ENCODE results near the gene AMPH. TPM values are rescaled to one million over a fixed set of nuclear protein-coding genes. Genes with fewer than 3 reads are reported as not detected.

AMPH gene
- total RNA-seq (2014; rRNA removed; shearing (Covaris generic)): 1.9 and 3.1 TPM in 2 replicates

DNA sequence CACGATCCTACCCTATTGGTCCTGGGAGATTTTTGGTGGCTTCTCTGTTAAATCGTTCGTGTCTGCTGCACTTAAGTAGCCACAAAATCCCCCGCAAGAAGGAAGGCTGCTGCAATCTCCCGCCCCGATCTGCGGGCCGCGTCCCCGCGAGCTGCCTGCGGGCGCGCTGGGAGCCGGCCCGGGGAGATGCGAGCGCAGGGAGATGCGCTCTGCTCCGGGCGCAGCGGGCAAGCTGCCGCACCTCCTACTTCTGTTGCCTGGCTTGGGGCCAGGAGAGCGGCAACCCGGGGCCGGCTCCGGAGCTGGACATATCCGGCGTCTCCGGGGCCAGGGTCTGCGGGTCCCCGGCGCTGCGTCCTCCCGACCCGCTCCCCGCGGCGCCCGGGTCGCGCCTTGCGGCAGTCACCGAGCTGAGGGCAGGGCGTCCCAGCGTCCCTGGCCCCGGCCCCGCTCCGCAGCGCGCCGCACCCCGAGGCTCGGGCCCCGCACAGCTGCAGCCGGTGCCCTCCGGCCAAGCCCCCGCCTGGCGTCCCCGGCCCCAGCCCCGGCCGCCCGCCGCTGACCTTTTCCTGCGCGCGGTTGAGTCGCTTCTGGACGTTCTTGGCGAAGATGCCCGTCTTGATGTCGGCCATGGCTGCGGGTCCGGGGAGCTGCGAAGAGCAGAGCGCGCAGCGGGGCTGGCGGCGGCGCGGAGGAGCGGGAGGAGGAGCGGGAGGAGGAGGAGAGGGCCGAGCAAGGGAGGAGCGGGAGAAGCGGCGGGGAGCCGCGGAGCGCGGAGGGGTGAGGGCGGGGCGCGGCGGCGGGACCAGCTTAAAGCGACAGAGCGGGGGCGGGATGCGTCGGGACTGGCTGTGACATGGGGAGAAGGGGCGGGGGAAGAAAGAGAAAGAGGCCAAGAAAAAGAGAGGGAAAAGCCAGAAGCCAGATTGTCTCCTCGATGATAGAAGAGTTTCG lies at the start of gene AMPH:
Gene AMPH, minus strand, starts transcription at position 654 of the 954 bp plus-strand sequence. Its CDS starts 22 bp downstream, at position 632.
- peak; percentile 36 for DNase-seq (ENCODE audit: low read depth)

GRCh38 chr7:38679419-38679818 lies 48.2 kb upstream of the AMPH start:
- DNase-seq (ENCODE audit: low read depth): no peak

DNA sequence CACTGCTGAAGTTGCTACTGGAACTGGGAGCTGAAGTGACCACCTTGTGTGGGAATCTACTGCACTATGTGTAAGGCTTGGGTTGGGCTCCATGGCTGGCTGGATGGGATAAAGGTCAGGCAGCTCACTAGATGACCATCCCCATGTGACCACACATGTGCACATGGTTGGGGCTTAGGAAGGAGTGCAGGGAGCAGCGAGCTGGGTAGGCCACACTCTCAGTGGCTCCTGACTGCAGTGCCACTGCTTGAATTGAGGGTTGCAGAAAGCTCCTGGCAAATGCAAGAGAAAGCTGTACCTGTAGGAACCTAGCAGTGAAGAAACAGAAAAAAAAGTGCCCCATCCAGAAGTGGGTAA lies 47.5 kb upstream of the AMPH start:
- no peak for DNase-seq (ENCODE audit: low read depth)

- DNase-seq (ENCODE audit: low read depth): no peak
Measured at GRCh38 chr7:38677981-38678697, 47.0 kb upstream of the AMPH start.

- no peak for DNase-seq (ENCODE audit: low read depth)
Measured at GRCh38 chr7:38675494-38676106, 44.4 kb upstream of the AMPH start.

DNA sequence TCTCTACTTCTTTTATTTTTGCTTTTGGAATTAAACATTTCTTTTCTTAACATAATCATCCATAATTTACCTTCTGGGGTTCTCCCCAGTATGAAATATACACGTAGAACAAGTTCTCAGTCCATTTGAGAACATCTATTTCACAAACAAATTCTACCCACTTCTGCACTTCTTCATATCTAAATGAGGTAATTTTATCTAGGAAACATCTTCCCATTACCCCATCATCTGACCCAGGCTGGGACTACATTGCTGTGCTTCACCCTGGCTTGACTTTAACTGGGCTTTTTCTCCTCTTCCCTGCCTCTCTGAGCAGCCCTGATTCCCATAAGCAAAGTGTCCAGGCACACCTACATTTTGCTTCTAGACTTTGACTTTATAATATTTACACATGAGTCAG lies 43.3 kb upstream of the AMPH start:
- no peak for DNase-seq (ENCODE audit: low read depth)

- DNase-seq (ENCODE audit: low read depth): peak; percentile 54
Measured at GRCh38 chr7:38673795-38674194, 42.6 kb upstream of the AMPH start.

DNA sequence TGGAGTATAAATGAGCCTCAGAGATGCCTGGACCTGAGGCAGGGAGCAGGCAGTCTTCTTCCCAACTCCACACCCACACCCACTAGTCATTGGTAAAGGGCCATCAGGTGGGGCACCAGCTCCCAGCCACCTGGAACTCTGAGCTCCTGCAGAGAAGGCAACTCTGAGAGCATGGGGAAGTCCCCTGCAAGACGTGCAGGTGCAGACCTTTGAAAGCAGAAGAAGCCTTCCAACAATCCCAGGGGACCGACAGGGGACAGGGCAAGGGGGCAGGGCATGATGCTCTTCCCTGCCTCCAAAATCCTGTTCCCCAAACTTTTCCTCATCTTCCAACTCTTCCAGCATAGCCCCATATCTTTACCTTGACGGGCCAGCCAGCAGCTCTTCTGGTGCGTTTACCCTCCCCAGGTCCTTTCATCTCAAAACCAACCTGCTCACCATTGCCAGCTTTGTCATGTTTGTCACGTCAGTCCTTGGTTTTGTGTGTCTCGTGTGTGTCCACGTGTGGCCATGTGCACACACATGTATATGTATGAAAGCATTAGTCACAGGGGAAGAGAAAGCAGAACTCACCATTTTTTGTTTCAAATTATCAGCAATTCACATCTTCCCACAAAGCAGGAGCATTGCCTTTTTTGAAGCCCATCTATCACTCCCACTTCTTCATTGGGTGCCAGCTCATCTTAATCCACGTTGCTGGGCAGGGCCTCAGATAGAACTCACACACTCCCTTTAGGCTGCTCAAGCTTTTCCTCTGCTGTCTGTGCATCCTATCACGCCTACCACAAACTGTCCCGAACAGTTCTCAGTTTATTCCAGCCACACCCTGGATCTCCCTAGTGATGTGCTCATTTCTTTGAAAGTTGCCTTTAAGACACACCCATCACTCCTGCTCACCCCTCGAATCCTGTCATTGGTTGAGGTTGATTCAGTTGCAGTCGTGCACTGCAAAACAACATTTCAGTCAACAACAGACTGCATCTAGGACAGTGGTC lies 41.0 kb upstream of the AMPH start:
- no peak for DNase-seq (ENCODE audit: low read depth)

DNA sequence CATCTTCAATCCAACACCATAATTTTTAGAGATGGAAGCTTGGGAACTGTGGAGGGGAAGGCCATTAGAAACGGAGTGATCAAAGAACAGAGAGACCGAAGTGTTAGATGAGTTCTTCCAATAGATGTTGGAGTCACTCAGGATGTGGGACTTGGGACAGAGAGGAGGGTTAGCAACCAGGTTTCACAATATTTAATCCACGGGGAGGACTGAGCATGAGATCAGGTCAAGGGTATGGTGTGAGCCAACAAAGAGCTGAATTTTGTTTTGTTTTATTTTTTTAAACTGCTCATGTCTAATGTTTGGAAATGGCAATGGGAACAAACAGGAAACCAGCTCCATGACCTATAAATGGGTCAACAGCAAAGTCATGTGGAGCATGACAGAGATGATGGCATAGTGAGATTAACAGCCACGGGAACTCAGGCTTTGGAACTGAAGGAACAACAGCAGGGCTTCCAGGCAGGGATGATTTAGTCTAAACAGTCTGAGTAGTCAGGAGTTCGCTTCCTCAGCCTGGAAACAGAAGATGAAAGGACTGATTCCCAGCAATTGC lies 38.9 kb upstream of the AMPH start:
- no peak for DNase-seq (ENCODE audit: low read depth)

DNA sequence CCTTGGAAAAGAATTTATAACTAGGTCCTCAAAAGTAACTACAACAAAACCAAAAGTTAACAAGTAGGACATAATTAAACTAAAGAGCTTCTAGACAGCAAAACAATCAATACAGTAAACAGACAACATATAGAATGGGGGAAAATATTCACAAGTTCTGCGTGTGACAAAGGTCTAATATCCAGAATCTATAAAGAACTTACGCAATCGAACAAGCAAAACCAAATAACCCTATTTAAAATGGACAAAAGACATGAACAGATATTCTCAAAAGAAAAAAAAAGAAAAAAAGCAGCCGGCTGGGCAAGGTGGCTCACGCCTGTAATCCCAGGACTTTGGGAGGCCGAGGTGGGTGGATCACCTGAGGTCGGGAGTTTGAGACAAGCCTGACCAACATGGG lies 33.8 kb upstream of the AMPH start:
- DNase-seq (ENCODE audit: low read depth): no peak

DNA sequence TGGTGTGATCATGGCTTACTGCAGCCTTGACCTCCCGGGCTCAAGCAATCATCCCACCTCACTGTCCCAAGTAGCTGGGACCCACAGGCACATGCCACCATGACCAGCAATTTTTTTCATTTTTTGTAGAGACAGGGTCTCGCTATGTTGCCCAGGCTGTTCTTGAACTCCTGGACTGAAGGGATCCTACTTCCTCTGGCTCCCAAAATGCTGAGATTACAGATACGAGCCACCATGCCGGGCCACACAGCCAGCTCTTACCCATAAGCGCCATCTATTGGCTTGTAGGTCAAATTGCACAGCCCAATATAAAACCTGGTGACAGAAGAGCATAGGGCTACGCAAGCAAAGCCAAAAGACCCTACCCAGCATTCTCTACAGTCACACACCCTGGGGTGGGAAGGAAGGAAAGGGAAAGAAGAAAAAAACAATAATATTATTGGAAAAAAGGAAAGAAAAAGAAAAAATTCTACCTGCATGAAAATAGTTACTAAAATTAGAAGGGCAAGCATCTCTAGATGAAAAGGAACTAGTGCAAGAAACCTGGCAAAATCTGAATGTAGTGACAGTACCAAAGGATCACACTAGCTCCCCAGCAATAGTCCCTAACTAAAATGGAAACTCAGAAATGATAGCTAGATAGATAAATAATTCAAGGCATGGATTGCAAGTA lies 29.4 kb upstream of the AMPH start:
- DNase-seq (ENCODE audit: low read depth): peak; percentile 40

- no peak for DNase-seq (ENCODE audit: low read depth)
Measured at GRCh38 chr7:38659931-38660330, 28.8 kb upstream of the AMPH start.

GRCh38 chr7:38658921-38659320 lies 27.7 kb upstream of the AMPH start:
- peak; percentile 5 for DNase-seq (ENCODE audit: low read depth)

- DNase-seq (ENCODE audit: low read depth): no peak
Measured at GRCh38 chr7:38656968-38657367, 25.8 kb upstream of the AMPH start.

- DNase-seq (ENCODE audit: low read depth): no peak
Measured at GRCh38 chr7:38655833-38656774, 24.9 kb upstream of the AMPH start.

DNA sequence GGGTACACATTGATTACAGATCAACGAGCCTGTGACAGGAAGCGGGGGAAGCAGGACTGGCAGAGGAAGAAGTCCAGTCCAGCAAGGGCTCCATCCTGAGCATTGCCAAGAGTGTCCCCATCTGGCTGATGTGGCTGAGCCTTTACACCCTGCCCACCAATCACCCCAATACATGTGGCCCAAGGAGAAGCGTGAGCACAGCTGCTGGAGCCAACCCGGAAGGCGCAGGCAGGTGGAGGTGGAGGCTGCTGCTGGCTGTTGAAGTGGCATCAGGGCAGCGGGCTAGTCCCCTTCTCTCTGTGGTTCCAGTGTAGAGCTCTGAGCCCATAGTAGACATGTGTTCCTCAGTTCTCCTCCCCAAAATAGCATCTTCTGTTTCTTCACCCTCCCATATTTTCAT lies 6.8 kb upstream of the AMPH start:
- DNase-seq (ENCODE audit: low read depth): no peak

DNA sequence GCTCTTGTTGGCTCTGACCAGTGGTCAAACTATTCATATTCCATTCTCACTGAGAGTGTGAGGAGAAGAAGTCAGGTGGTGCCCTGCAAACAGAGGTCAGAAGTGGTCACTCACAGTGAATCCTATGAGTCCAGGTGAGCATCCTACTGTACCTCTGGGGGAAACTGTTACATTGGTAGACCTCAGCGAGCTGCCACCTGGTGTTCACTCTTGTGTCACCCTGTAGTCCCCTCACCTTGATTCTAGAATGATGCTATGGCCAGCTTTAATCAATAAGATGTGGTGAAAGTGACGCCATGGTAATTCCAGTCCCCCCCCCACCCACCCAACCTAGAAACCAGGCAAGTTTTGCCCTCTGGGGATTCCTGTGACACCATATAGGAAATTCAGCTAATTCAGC lies 1.2 kb upstream of the AMPH start:
- DNase-seq (ENCODE audit: low read depth): no peak

DNA sequence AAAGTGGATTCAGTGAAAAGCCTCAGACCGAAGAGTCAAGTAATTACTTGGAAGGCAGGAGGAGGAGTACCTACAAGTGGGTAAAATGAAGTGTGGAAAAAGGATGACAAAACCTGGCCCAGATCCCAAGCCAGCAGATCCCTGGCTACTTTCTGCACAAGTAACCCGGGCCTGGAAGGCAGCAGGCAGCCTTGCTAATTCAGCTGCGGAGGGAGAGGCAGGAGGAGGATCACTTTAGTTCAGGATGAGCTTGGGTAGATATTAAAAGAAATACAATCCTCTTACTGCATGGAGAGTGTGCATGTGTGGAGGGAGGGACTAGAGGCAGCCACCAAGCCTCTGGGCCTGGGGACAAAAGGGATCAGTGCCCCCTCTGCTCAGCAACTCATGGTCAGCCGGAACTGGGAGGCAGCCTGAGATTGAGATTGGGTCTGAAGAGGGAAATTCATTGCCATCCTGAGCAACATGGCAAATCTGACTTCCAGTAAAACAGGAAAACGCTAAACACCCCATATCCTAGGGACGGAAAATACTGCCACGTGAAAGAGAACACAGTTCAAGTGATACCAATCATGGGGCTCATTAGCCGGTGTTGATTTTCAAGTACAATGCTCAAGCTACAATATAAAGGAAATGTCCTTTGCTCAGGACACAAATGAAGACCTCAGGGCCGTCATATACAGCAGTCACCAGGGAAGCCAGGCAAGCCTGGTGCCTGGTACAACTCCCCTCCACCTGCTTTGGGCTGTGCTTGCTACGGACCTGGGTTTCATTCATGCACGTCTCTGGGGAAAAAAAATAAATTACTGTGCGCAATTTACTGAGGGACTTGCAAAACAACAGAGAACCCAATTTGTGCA lies 1.3 kb downstream of the AMPH start:
- DNase-seq (ENCODE audit: low read depth): peak; percentile 20

All from M059J (cell line).